ENCODE results near the gene MSI1. TPM values are rescaled to one million over a fixed set of nuclear protein-coding genes. Genes with fewer than 3 reads are reported as not detected.

Gene MSI1
- 27.8 TPM for polyA plus RNA-seq (2013, experiment 1 of 2)
- polyA plus RNA-seq (2013, experiment 2 of 2) = 32.8 TPM

DNA sequence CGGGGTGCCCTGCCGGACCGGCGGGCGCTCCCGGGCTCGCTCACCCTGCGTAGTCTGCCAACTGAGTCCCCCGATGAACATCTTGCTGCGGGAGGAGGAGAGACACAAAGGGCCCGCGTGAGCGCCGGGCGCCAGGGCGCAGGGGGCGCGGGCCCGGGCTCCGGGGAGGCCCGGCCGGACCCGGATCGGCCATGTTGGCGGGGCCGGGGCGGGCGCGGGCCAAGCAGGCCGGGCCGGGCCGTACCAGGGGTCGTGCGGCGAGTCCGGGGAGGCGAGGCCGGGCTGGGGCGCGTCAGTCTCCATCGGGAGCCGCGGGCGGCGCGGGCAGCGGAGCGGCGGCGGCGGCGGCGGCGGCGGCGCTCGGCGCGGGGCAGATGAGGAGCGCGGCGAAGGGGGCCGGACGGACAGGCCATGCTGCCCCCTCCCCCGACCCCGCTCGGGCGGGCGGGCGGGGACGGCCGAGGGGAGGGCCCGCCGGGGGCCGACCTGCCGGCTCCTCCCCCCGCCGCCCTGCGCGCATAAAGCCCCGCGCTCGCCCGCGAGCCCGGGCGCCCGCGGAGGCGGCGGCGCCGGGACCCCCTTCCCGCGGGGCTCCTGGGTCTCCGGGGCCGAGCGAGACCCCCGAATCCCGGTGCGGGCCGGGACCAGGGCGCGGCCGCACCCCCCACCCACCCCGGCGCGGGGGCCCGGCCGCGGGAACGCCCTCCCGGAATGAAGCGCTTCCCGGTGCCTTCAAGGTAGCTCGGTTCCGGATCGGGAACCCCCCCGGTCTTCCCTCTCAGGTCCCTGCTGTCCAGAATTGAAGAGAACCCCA lies at the start of gene MSI1:
Gene MSI1 (minus strand): TSS at position 376 of the 814 bp plus-strand sequence. CDS start 73 bp downstream, at position 303.
- under 1% methylated on average over 119 of the region's 119 CpGs for WGBS
- H3K4me1 ChIP-seq (ENCODE audit: insufficient read depth, low read length) = peaks cover 38% of the 10 kb centered on the region
- peak within 1 kb of the TSS; percentile 70 for H3K4me3 ChIP-seq (ENCODE audit: low read length)
- H3K9ac ChIP-seq (ENCODE audit: low read depth, low read length) = peak within 1 kb of the TSS; percentile 81
- H3K27ac ChIP-seq (ENCODE audit: low read depth, low read length) = peak within 1 kb of the TSS; percentile 55
- peaks cover 41% of the 10 kb centered on the region for H3K27me3 ChIP-seq (ENCODE audit: insufficient read depth, low read length)
- H3K9me3 ChIP-seq (ENCODE audit: insufficient read depth, low read depth, low read length) = no peaks in the 10 kb centered on the region
- peaks cover 26% of the 10 kb centered on the region for H3K36me3 ChIP-seq (ENCODE audit: insufficient read depth, low read length)

DNA sequence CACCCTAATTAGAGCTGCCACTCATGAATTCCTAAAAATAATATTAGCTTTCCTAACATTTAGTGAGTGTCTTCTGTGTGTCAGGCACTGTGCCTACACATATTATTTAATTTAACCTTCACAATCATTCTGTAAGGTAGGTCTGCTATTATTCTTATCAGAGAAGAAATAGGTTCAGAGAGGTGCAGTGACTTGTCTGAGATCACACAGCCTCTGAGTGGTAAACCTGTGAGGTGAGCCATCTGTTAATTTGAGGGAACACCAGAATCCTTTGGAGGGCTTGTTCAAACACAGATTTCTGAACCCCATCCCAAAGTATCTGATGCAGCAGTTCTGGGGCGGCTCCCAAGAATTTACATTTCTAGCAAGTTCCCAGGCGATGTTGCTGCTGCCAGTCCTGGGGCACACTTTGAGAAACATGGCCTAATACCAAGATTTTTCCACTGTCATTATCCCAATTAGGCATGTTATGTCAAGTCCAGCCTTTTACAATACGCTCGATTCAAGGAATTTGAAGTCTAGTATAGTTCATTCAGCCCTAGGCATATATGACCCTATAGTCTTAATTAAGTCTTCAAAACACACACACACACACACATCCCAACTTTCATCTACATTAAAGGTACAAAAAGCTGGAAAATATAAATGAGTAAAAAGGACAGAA lies 49.1 kb upstream of the MSI1 start:
- H3K9me3 ChIP-seq (ENCODE audit: insufficient read depth, low read depth, low read length) = no peaks in the 10 kb centered on the region
- H3K4me3 ChIP-seq (ENCODE audit: low read length) = no peak overlapping the region
- no peaks in the 10 kb centered on the region for H3K36me3 ChIP-seq (ENCODE audit: insufficient read depth, low read length)
- peaks cover 12% of the 10 kb centered on the region for H3K4me1 ChIP-seq (ENCODE audit: insufficient read depth, low read length)
- WGBS = 94% methylated on average over 4 of the region's 4 CpGs
- H3K27ac ChIP-seq (ENCODE audit: low read depth, low read length) = no peak overlapping the region
- H3K27me3 ChIP-seq (ENCODE audit: insufficient read depth, low read length) = no peaks in the 10 kb centered on the region
- H3K9ac ChIP-seq (ENCODE audit: low read depth, low read length) = no peak overlapping the region

DNA sequence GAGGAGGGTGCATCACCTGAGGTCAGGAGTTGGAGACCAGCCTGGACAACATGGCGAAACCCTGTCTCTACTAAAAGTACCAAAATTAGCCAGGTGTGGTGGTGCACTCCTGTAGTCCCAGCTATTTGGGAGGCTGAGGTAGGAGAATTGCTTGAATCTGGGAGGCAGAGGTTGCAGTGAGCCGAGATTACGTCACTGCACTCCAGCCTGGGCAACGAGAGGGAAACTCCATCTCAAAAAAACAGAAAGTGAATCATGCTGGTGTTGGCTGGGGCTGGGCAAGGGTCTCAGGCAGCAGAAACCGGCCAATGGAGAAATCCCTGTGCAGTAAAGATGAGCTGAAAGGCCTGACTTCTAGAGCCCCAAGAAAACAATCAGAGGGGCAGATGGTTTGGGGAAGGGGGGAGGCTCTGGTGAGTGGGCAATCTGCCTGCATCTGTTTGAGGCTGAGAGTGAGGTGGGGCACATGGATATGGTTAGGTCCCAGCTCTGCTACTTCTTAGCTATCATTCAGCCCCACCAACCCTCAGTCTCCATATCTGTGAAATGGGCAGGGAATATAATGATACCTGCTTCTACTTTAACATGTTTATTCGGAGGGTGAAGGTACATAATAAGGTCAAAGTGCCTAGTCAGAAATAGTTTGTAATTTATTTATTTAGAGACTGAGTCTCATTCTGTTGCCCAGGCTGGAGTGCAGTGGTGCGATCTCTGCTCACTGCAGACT lies 47.7 kb upstream of the MSI1 start:
- H3K4me3 ChIP-seq (ENCODE audit: low read length) = no peak overlapping the region
- no peaks in the 10 kb centered on the region for H3K9me3 ChIP-seq (ENCODE audit: insufficient read depth, low read depth, low read length)
- H3K4me1 ChIP-seq (ENCODE audit: insufficient read depth, low read length) = peaks cover 15% of the 10 kb centered on the region
- H3K36me3 ChIP-seq (ENCODE audit: insufficient read depth, low read length) = no peaks in the 10 kb centered on the region
- no peak overlapping the region for H3K27ac ChIP-seq (ENCODE audit: low read depth, low read length)
- H3K27me3 ChIP-seq (ENCODE audit: insufficient read depth, low read length) = no peaks in the 10 kb centered on the region
- no peak overlapping the region for H3K9ac ChIP-seq (ENCODE audit: low read depth, low read length)
- WGBS = 87% methylated on average over 7 of the region's 7 CpGs

DNA sequence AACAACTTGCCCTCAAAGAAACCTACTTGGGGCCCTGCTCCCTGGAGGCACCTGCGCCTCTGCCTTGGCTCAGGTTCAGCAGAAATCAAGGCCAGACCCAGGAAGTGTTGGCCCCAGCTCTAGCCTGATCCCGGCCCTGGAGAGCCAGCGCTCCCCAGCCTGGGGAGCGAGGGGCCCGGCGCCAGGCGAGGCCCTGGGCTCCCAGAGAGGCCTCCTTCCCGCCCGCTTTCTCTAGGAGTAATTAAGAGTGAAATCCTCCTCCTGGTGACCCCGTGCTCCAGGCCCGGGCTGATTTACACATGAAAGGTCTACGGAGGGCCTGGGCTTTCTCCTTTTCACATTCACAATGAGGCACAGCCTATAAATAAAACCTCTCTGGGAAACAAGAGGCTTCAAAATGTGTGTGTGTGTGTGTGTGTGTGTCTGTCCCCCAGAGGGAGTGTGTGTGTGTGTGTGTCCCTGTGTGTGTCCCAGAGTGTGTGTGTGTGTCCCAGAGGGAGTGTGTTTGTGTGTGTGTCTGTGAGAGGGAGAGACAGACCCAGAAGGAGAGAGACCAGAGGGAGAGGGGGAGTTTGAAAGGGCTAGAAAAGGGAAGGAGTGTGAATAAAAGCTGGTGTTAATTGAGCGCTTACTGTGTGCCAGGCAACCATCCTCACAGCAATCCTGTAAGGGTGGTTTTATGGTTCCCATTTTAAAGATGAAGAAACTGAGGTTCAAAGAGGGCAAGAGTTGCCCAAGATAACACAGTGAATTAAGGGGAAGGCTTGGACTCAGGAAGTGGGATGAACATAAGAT lies 45.1 kb upstream of the MSI1 start:
- Histone ChIP-seq H3K9ac (ENCODE audit: low read depth, low read length) (peak overlapping the region; percentile 72), H3K36me3 (ENCODE audit: insufficient read depth, low read length) (no peaks in the 10 kb centered on the region), H3K4me1 (ENCODE audit: insufficient read depth, low read length) (peaks cover 15% of the 10 kb centered on the region), H3K4me3 (ENCODE audit: low read length) (peak overlapping the region; percentile 38; the same call in 1 of the 2 replicates), H3K27me3 (ENCODE audit: insufficient read depth, low read length) (no peaks in the 10 kb centered on the region), H3K9me3 (ENCODE audit: insufficient read depth, low read depth, low read length) (no peaks in the 10 kb centered on the region), H3K27ac (ENCODE audit: low read depth, low read length) (peak overlapping the region; percentile 96)
- WGBS = 11% methylated on average over 13 of the region's 13 CpGs

- Histone ChIP-seq H3K27me3 (ENCODE audit: insufficient read depth, low read length) (no peaks in the 10 kb centered on the region), H3K27ac (ENCODE audit: low read depth, low read length) (no peak overlapping the region), H3K9me3 (ENCODE audit: insufficient read depth, low read depth, low read length) (no peaks in the 10 kb centered on the region), H3K4me3 (ENCODE audit: low read length) (no peak overlapping the region), H3K36me3 (ENCODE audit: insufficient read depth, low read length) (no peaks in the 10 kb centered on the region), H3K9ac (ENCODE audit: low read depth, low read length) (no peak overlapping the region), H3K4me1 (ENCODE audit: insufficient read depth, low read length) (peaks cover 15% of the 10 kb centered on the region)
- 92% methylated on average over 6 of the region's 7 CpGs for WGBS
Observed at GRCh38 chr12:120412421-120412820, 43.5 kb upstream of the MSI1 start.

DNA sequence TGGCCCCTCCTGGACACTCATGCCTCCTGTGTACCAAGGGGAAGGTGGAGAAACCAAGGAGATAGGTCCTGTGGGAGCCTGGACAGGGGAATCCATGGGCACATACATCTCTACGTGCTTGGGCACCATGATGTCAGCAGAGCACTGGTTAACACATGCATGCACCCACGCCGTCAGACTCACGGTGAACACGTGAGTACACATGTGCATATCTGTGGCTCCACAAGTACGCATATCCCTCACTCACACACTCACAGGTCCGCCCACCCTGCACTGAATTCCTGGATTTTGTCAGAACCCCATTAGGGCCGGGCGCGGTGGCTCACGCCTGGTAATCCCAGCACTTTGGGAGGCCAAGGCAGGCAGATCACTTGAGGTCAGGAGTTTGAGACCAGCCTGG lies 39.8 kb upstream of the MSI1 start:
- no peaks in the 10 kb centered on the region for H3K27me3 ChIP-seq (ENCODE audit: insufficient read depth, low read length)
- H3K4me3 ChIP-seq (ENCODE audit: low read length) = no peak overlapping the region
- WGBS = 95% methylated on average over 11 of the region's 11 CpGs
- no peaks in the 10 kb centered on the region for H3K36me3 ChIP-seq (ENCODE audit: insufficient read depth, low read length)
- H3K27ac ChIP-seq (ENCODE audit: low read depth, low read length) = no peak overlapping the region
- H3K9me3 ChIP-seq (ENCODE audit: insufficient read depth, low read depth, low read length) = no peaks in the 10 kb centered on the region
- peaks cover 10% of the 10 kb centered on the region for H3K4me1 ChIP-seq (ENCODE audit: insufficient read depth, low read length)
- H3K9ac ChIP-seq (ENCODE audit: low read depth, low read length) = no peak overlapping the region

- 95% methylated on average over 3 of the region's 3 CpGs for WGBS
- no peaks in the 10 kb centered on the region for H3K36me3 ChIP-seq (ENCODE audit: insufficient read depth, low read length)
- H3K9ac ChIP-seq (ENCODE audit: low read depth, low read length) = no peak overlapping the region
- H3K4me3 ChIP-seq (ENCODE audit: low read length) = no peak overlapping the region
- no peak overlapping the region for H3K27ac ChIP-seq (ENCODE audit: low read depth, low read length)
- H3K4me1 ChIP-seq (ENCODE audit: insufficient read depth, low read length) = no peaks in the 10 kb centered on the region; the same call in 1 of the 2 replicates
- H3K9me3 ChIP-seq (ENCODE audit: insufficient read depth, low read depth, low read length) = no peaks in the 10 kb centered on the region
- no peaks in the 10 kb centered on the region for H3K27me3 ChIP-seq (ENCODE audit: insufficient read depth, low read length)
Observed at GRCh38 chr12:120406553-120406952, 37.6 kb upstream of the MSI1 start.

GRCh38 chr12:120406069-120406468 lies 37.1 kb upstream of the MSI1 start:
- Histone ChIP-seq H3K4me1 (ENCODE audit: insufficient read depth, low read length) (no peaks in the 10 kb centered on the region; the same call in 1 of the 2 replicates), H3K9me3 (ENCODE audit: insufficient read depth, low read depth, low read length) (no peaks in the 10 kb centered on the region), H3K9ac (ENCODE audit: low read depth, low read length) (no peak overlapping the region), H3K4me3 (ENCODE audit: low read length) (no peak overlapping the region), H3K36me3 (ENCODE audit: insufficient read depth, low read length) (no peaks in the 10 kb centered on the region), H3K27ac (ENCODE audit: low read depth, low read length) (no peak overlapping the region), H3K27me3 (ENCODE audit: insufficient read depth, low read length) (no peaks in the 10 kb centered on the region)
- WGBS = 97% methylated on average over 3 of the region's 3 CpGs

DNA sequence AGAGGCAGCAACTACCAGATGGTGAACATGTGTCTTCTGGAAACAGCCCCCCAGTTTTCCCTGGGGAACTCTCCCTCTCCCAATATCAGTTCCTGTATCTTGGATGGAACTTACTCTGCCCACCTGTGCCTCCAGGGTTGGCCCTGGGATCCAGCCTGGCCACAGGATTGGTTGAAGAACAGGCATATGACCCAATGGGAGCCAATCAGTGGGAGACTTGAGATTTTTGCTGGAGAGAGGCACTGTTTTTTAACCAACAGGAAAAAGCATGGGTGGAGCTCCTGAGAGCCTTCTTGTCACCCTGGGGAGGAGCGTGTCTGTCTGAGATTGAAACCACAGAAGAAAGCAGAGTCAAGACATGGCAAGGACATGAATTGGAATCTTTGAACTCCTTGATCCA lies 35.3 kb upstream of the MSI1 start:
- Histone ChIP-seq H3K4me3 (ENCODE audit: low read length) (no peak overlapping the region), H3K27me3 (ENCODE audit: insufficient read depth, low read length) (no peaks in the 10 kb centered on the region), H3K4me1 (ENCODE audit: insufficient read depth, low read length) (no peaks in the 10 kb centered on the region; the same call in 1 of the 2 replicates), H3K36me3 (ENCODE audit: insufficient read depth, low read length) (no peaks in the 10 kb centered on the region), H3K9me3 (ENCODE audit: insufficient read depth, low read depth, low read length) (no peaks in the 10 kb centered on the region), H3K27ac (ENCODE audit: low read depth, low read length) (no peak overlapping the region), H3K9ac (ENCODE audit: low read depth, low read length) (no peak overlapping the region)
- 90% methylated on average over 1 of the region's 1 CpG for WGBS

DNA sequence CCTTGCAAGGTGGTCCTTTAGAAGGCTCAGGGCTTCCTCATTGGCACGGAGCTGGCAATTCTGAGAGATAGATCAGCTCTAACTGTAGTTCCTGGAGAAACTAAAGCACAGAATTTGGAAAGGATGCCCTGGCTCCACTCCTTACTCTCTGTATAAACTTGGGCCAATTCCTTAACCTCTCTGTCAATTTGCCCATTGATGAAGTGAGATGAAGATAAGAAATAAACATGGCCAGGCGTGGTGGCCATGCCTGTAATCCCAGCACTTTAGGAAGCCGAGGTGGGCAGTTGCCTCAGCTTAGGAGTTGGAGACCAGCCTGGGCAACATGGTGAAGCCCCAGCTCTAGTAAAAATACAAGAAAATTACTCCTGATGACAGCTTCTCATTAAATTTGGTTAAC lies 34.9 kb upstream of the MSI1 start:
- Histone ChIP-seq H3K36me3 (ENCODE audit: insufficient read depth, low read length) (no peaks in the 10 kb centered on the region), H3K9ac (ENCODE audit: low read depth, low read length) (no peak overlapping the region), H3K9me3 (ENCODE audit: insufficient read depth, low read depth, low read length) (no peaks in the 10 kb centered on the region), H3K4me1 (ENCODE audit: insufficient read depth, low read length) (no peaks in the 10 kb centered on the region; the same call in 1 of the 2 replicates), H3K27me3 (ENCODE audit: insufficient read depth, low read length) (no peaks in the 10 kb centered on the region), H3K4me3 (ENCODE audit: low read length) (no peak overlapping the region), H3K27ac (ENCODE audit: low read depth, low read length) (no peak overlapping the region)
- WGBS = 95% methylated on average over 3 of the region's 3 CpGs
